GM03348 (cell line): Measurements from ENCODE around the gene MBOAT7.
"Not testable (repeated sequence)": the region's sequence is repeated elsewhere in the genome, so short reads cannot be mapped to it uniquely, and the experiment has no call there.

Experiments used
- DNase-seq: peaks from one replicate; pipeline ENCODE4 v3.0.0; 2012; ENCODE audit warnings: low spot score

MBOAT7 gene

DNA sequence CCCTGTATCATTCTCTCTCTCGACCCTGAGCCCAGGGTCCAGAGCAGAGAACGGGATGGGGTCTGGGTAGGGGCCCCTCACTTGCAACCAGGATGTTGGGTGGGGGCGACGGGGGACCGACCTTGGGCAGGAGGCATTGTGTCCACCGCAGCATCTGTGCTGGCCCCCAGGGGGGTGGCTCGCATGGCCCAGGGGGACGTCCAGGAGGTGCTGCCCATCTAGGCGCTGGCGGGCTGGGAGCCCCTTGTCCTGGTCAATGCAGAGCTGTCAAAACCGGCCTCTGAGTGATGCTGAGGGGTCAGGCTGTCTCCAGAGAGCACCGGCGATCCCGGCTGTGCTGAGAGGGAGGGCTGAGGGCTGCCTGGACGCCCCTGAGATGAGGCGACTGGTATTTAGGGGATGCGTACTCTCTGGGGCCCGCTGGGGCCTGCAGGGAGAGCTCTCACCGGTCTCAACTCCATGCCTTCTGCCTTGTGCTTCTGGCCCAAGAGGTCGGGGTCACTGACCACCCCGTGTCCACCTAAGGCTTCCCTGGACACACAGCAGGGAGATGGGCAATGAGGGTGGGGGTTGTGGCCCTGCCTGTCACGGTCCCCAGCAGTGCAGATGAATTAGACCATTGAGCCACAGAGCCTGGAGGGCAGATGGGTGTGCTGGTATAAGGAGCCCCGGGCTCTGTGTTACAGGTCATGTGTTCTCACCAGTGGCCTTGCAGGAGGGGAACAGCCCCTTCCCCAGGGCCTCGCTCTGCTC is 19.9 kb upstream of the MBOAT7 start:
- no peak for DNase-seq

DNA sequence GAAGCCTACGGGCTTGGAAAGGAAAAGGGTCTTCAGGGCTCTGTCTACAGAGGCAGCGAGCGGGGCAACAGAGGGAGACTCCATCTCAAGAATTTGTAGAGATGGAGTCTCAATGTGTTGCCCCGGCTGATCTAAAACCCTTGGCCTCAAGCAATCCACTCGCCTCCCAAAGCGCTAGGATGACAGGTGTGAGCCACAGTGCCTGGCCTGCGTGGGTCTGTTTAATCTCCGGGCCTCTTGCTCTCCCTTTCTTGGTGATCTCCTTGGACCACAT is 19.3 kb upstream of the MBOAT7 start:
- no peak for DNase-seq

DNA sequence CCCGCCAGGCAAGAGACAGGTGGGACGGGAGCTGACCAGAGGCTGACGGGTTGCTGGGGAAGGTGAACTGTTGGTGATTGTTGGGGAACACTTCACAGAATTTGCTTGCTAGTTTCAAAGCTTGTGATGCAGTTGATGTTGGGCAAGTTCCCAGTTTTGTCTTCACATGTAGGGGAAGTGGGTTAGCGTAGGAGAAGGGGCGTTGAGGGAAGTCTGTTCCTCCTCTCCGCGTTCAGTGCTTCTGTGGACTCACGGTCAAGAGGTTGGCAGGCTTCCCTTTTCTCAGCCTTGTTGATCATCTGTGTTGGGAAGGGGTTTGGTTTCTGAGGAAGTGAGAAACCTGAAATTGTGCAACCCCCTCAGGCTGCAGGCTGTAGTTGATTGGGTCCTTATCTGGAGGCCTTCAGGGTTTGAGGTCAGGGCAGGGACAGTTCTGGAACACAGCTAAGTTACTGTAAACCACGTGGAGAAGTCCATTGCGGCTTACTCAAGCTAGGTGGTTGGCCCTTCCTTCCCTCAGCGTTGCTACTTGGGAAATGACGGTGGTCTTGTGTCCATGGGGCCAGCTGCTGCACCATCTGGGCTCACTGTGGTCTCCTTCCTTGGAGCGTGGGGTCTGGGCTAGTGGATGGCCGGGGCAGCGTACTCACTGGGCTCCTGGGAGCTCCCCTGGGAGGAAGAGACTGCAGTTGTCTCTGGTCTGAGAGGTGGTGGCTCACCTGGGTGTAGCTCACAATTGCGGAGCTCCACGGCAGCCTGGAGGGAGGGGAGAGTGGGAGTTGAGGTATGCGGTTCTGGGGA is 18.8 kb upstream of the MBOAT7 start:
- no peak for DNase-seq

DNA sequence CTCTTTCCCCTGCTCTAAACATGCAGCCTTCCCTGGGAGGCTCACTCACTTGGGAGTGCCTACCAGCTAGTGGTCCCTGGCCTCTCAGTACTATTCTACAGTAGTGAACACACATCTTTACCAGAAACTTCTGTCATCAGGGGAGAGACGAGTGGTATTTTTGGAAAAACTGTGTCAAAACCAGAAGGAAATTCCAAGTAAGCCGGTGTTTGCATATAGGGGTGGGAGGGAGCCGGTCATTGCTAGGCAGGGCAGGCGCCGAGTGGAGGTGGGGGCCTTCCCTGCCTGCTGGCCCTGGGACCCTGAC is 18.2 kb upstream of the MBOAT7 start:
- DNase-seq: no peak

DNA sequence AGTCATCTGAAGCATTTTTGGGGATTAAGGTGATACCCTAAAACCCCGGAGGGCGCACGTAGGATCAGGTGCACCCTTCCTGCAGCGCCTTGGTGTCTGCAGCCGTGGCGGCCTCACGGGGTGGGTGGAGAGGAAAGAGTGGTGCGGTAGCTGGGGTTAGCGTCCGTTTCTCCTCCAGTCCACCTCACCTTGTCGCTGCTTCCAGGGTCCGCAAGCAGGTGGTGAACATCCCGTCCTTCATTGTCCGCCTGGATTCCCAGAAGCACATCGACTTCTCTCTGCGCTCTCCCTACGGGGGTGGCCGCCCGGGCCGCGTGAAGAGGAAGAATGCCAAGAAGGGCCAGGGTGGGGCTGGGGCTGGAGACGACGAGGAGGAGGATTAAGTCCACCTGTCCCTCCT is 17.8 kb upstream of the MBOAT7 start:
- not testable (repeated sequence) for DNase-seq

DNA sequence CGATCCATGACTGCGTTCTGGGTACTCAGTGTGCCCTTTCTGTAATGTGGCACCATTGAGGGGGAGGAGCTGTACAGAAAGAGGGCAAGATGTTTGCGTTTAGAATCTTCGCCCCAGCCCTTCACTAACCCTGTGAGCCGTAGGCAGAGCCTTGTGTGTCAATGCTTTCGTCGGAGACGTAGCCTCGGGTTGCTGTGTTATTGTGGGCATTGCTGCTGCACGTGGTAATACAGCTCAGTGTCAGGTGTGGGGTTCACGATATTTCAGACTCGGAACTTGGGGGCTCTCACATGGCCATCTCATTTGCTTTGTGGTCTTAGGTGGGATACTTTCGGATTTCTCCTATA is 17.4 kb upstream of the MBOAT7 start:
- DNase-seq: no peak

DNA sequence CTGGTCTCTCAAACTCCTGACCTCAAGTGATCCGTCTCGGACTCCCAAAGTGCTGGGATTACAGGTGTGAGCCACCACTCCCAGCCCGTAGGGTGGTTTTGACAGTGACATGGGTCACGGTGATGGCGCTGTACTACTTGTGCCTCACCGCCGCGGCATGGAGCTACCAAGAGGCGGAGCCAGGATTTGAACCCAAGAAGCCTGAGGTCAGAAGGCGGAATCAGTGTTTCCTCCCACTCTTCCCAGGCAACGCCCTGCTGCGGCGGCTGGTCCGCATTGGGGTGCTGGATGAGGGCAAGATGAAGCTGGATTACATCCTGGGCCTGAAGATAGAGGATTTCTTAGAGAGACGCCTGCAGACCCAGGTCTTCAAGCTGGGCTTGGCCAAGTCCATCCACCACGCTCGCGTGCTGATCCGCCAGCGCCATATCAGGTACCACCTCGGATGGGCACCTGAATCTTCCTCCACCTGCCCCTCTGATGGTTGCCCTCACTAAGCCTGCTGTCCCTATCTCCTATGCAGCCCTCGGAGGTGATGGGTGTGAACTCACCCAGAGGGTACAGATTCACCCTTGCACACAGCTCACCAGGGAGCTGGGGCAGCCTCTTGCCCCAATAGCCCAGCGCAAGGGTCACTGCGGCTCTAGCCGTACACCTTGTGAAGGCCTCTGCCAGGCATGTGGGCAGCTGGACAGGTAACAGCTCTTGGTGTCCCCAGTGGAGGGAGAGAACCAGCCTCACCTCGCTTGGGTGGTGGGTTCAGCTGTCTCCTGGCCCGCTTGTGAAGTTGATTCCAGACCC is 16.9 kb upstream of the MBOAT7 start:
- DNase-seq: no peak

DNA sequence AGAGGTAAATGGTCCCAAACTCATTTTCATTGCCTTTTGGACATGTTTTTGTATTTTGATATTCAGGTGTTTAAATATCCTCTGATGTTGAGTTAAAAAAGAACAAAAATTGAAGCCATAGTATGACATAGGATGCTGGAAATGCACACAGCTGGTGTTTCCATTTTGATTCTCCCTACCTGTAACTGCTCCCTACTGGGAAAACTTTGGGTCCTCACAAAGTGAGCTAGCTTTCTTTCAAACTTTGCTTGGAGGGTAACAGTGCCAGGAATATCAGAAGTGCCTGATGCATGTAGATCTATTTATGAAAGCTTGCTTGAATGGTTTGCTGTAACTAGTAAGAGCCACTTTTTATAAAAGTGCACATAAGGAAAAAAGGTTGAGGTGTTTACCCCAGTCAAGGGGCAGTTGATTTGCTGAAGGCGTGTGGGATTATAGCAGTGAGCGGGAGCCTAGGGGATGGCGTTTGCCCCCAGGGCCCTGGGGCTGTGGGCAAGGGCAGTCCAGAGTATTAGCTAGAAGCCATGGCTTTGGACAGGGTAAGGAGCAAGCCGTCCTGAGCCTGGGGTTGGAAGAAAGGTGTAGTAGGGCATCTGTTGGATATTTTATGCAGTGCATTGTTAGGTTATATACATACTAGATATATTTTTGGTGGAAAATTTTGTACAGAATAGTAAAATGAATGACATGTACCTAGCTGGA is 15.5 kb upstream of the MBOAT7 start:
- DNase-seq: no peak

DNA sequence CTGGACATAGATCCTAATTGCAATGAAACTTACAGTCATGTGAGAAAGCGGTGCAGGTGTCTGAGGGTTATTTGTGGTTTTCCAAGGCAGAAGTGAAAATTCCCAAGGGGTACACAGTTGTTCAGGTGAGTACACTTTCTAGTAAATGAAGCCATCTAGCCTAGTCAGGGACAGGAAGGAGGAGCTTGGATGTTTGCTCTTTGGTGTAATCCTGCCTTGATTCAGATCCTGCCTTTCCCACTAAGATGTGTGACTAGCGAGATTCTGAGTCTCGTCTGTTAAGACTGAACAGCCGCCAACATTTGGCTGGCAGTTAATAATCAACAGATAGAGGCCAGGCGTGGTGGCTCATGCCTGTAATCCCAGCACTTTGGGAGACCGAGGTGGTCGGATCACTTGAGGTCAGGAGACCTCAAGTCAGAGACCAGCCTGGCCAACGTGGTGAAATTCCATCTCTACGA is 13.8 kb upstream of the MBOAT7 start:
- DNase-seq: no peak

DNA sequence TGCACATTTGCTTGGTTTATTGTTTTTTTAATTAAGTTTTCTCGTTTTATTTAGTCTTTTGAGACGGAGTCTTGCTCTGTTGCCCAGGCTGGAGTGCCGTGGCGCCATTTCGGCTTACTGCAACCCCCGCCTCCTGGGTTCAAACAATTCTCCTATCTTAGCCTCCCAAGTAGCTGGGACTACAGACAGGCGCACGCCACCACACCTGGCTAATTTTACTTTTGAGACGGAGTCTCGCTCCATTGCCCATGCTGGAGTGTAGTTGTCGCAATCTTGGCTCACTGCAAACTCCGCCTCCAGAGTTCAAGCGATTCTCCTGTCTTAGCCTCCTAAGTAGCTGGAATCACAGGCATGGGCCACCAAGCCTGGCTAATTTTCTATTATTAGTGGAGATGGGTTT is 12.6 kb upstream of the MBOAT7 start:
- no peak for DNase-seq

DNA sequence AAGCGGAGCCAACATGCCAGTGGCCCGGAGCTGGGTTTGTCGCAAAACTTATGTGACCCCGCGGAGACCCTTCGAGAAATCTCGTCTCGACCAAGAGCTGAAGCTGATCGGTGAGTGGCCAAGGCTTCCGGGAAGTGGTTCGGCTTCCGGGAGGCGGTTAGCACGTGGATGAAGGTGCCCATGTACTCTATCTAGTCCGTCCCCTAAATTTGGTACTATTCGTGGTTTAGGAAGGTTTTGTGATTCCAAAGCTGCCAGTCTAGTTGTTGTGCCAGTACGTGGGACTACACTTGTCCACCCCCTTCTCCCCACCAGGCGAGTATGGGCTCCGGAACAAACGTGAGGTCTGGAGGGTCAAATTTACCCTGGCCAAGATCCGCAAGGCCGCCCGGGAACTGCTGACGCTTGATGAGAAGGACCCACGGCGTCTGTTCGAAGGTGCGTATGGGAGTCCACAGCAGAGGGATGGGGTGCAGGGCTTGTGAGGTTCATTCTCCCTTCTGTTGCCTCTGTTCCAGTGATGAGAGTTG is 11.9 kb upstream of the MBOAT7 start:
- peak; percentile 17 for DNase-seq

DNA sequence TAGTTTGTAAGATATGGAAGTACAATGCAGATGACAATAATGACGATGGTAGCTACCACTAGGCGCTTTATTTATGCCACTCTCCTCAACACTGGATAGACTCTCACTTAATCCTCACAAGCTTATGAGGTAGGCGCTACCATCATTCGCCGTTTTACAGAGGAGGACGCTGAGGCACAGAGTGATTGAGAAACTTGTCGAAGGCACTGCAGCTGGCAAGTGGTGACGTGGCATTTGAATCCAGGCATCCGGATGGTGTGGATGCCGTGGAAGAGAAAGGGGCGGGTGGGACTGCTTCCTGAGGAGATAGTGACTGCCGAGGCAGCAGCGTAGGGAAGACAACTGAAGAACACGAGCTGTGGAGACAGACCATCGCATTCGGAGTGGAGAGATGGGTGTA is 10.0 kb upstream of the MBOAT7 start:
- no peak for DNase-seq

DNA sequence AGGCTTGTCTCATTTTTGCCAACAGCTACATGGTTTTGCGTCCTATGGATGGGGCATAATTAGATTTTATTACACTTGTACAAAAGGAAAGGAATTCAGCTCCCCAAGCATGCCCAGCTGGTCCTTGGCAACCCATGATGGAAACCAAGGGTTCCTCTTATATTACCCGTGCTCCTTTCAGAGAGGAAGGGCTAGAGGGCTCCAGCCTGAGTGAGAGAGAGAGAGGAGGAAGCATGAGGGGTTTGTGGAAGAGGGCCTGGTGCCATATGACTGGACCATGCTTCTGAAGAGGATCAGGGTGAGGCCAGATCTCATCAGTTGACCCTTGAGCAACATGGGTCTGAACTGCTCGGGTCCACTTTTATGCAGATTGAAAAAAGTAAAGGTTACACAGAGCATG is 7.7 kb upstream of the MBOAT7 start:
- DNase-seq: no peak

DNA sequence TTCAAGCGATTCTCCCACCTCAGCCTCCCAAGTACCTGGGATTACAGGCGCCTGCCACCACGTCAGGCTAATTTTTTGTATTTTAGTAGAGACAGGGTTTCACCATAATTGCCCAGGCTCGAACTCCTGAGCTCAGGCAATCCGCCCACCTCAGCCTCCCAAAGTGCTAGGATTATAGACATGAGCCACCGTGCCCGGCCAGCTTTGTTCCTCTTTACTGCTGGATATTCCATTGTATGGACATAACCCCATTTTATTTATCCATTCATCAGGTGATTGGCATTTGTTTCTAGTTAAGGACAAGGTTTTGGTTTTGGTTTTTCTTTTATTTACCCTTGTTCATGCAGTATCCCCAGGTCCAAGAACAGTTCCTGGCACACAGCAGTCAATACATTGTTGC is 7.2 kb upstream of the MBOAT7 start:
- no peak for DNase-seq

DNA sequence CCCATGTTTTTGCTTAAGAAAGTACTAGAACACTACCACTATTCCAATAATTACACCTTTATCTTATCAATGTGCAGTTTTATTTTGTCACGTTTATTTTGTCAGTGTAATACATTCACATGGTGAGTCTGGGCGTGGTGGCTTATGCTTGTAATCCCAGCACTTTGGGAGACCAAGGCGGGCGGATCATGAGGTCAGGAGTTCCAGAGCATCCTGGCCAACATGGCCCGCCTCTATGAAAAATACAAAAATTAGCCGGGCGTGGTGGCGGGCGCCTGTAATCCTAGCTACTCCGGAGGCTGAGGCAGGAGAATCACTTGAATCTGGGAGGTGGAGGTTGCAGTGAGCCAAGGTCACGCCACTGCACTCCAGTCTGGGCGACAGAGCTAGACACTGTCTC is 5.1 kb upstream of the MBOAT7 start:
- not testable (repeated sequence) for DNase-seq

DNA sequence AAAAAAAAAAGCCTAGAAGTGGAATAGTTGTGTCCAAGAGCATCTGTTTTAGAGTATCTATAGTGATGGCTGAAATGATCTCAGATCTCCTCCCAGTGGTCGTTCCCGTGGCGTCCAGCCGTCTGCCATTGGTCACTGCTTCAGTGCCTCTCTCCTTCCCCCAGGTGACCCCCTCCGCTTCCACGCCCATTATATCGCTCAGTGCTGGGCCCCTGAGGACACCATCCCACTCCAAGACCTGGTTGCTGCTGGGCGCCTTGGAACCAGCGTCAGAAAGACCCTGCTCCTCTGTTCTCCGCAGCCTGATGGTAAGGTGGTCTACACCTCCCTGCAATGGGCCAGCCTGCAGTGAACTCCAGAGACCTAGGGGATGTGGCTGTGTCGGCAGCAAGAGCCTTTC is 3.6 kb upstream of the MBOAT7 start:
- no peak for DNase-seq

DNA sequence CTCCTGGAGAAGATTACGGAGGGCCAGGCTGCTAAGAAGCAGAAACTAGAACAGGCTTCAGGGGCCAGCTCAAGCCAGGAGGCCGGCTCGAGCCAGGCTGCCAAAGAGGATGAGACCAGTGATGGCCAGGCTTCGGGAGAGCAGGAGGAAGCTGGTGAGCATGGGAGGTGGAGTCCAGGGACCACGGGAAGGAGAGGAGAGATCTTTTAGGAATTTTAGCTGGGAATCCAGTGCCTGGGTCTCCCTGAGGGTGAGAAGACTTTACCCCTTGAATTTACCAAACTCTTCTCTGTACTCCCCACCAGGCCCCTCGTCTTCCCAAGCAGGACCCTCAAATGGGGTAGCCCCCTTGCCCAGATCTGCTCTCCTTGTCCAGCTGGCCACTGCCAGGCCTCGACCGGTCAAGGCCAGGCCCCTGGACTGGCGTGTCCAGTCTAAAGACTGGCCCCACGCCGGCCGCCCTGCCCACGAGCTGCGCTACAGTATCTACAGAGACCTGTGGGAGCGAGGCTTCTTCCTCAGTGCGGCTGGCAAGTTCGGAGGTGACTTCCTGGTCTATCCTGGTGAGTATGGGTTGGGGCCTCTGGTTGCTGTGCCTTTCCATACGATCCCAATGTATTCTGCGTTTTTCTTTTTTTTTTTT is 2.6 kb upstream of the MBOAT7 start:
- DNase-seq: no peak

DNA sequence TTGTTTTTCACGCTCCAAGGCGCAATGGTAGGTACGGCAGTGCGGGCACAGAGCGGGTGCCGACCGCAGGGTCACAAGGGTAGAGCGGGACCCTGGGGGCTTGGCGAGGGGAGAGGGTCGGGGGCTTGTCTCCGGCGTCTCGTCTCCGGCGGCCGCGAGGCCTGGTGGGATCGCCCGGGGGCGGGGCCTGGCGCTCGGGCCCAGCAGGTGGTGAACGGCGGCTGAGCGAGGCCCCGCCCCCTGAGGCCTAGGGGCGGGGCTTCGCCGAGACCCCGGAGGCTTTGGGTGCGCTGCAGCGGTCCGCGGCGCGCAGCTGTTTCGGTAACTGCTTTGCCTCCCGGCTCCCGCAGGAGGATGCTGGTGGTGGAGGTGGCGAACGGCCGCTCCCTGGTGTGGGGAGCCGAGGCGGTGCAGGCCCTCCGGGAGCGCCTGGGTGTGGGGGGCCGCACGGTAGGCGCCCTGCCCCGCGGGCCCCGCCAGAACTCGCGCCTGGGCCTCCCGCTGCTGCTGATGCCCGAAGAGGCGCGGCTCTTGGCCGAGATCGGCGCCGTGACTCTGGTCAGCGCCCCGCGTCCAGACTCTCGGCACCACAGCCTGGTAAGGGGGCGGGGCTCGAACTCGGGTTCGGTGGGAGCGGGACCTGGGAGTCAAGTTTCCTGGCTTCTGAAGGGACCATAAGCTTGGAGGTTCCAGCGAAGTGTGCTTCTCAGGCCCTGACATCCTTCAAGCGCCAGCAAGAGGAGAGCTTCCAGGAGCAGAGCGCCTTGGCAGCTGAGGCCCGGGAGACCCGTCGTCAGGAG is 1.8 kb upstream of the MBOAT7 start, which contains the start of gene TSEN34:
TSS of gene TSEN34 (plus strand) at position 298 of the 800 bp plus-strand sequence. CDS start at position 355, 57 bp downstream.
- DNase-seq: peak; percentile 90

DNA sequence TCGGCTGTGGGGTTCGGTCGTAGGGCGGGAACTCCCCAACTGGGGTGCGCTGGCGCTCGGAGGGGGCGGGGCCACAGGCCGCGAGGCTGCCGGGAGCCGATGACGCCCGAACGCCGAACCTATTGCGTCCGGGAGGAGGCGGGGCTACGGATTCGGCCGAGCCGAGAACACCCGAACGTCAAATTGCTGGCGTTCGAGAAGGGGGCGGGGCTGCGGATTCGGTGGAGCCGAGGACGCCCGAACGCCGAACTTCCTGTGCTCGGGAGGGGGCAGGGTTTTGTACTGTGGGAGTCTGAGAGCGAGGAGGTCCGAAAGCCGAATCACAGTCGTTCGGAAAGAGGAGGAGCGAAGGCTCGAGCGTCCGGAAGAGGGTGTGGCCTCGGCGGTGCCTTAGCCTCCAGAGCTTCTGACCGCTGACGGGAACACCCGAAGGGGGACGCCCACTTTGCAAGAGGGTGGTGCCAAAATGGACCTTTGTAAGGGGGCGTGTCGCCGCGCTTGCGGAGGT is 1.2 kb upstream of the MBOAT7 start:
- peak; percentile 92 for DNase-seq

DNA sequence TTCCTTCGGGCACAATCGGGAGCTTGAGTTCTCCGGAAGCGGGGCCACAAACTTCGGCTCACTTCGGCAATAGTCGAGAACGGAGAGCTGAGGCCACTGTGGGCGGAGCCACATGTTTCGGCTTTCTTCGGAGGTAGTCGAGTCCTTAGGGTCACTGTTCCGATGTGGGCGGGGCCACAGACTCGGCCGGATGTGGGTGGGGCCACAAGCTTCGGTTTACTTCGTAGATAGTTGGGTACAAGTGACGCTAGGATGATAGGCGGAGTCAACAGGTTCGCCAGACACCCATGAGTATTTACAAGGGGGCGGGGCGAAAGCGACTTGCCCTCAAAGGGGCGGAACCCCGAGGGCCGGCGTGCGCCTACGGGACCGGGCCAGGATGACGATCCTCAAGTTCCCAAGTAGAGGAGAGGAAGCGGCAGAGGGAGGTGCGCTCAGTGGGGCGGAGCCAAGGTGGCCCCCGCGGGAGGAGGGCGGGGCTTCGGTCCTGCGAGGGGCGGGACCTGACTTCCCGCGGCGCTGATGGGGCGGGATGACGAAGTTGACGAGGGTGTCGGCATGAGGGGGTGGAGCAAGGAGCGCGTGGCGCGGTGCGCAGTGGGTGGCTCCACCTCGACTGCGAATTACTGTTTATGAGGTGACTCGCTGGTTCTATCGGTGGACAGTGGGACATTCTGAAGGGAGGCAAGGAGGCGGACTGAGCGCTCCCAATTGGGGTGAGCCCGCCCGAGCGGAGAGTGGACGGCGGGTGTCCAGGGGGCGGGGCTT is 539 bp upstream of the MBOAT7 start:
- DNase-seq: peak; percentile 96
